T-cell (primary cell): ENCODE data around the gene STARD13. TPM values are rescaled to one million over a fixed set of nuclear protein-coding genes. Genes with fewer than 3 reads are reported as not detected.
"Not testable (repeated sequence)": the region's sequence is repeated elsewhere in the genome, so short reads cannot be mapped to it uniquely, and the experiment has no call there.

ENCODE experiments used
- ATAC-seq, 4 experiments: fragments of 200-7000 bp in 3 of 4; fragments of 150-1000 bp in 1 of 4; cut with Tn5 transposase; replicated peaks in 1 of 4; 1 replicate in 3 of 4; 2 replicates in 1 of 4; pipeline ENCODE4 v1.10.0; 2021; ENCODE audit warnings: moderate library complexity in 3 of 4, mild to moderate bottlenecking in 2 of 4, moderate number of reproducible peaks in 1 of 4
- CTCF ChIA-PET, 2 donors: fragments of 300-600 bp; sonication (Branson Sonifier 250); formaldehyde crosslinking; loops; one replicate each; lab custom pipeline; 2022; ENCODE audit warnings: antibody characterized with exemption in 2 of 2; lab: Charles Lee
- POLR2A ChIA-PET, 2 donors: fragments of 300-600 bp; sonication (Branson Sonifier 250); formaldehyde crosslinking; loops; one replicate each; lab custom pipeline; 2022; ENCODE audit warnings: antibody characterized with exemption in 2 of 2; lab: Charles Lee
- DNase-seq, 35 experiments: peaks; one replicate each; pipeline versions ENCODE4 v3.0.0 to v3.0.0-alpha.2; 2013 to 2023
- H3K27ac ChIP-seq: one replicate; pipeline ENCODE4 v1.5.1; 2013; ENCODE audit warnings: low read length
- H3K27me3 ChIP-seq, 2 experiments: replicated peaks in 1 of 2; 1 replicate in 1 of 2; 2 replicates in 1 of 2; pipeline versions ENCODE4 v1.6.1 to v1.7.0; 2013; ENCODE audit warnings: low read length in 1 of 2, mixed read lengths in 1 of 2; ENCODE audit not compliant: control insufficient read depth in 2 of 2, insufficient read depth in 2 of 2; ENCODE audit errors: extremely low read depth in 1 of 2
- H3K36me3 ChIP-seq, 2 donors: 1 replicate in 1 of 2; 2 replicates in 1 of 2; pipeline versions ENCODE4 v1.6.1 to v1.7.0; 2013; ENCODE audit warnings: low read length in 1 of 2; ENCODE audit not compliant: control insufficient read depth in 2 of 2, insufficient read depth in 1 of 2; ENCODE audit errors: extremely low read depth in 1 of 2
- H3K4me1 ChIP-seq, 2 experiments: 1 replicate in 1 of 2; 2 replicates in 1 of 2; pipeline versions ENCODE4 v1.6.1 to v1.7.0; 2013; ENCODE audit warnings: low read length in 2 of 2, mixed read lengths in 1 of 2; ENCODE audit not compliant: insufficient read depth in 2 of 2, control insufficient read depth in 1 of 2; ENCODE audit errors: extremely low read depth in 1 of 2
- H3K4me3 ChIP-seq, 2 donors: 1 replicate in 1 of 2; 2 replicates in 1 of 2; pipeline versions ENCODE4 v1.5.1 to v1.7.0; 2013; ENCODE audit warnings: mild to moderate bottlenecking in 2 of 2, low read length in 1 of 2, moderate library complexity in 1 of 2; ENCODE audit not compliant: control insufficient read depth in 1 of 2; ENCODE audit errors: extremely low read depth in 1 of 2
- H3K9me3 ChIP-seq: 2 replicates; pipeline ENCODE4 v1.7.0; 2013
- H3K27ac Mint-ChIP-seq, 2 donors: one replicate each; pipeline ENCODE4 v1.8.0; 2020 to 2021; ENCODE audit warnings: mild to moderate bottlenecking in 2 of 2, mixed read lengths in 2 of 2
- H3K27me3 Mint-ChIP-seq, 2 donors: one replicate each; pipeline ENCODE4 v1.8.0; 2021 to 2022; ENCODE audit warnings: mixed read lengths in 2 of 2
- H3K36me3 Mint-ChIP-seq: one replicate; pipeline ENCODE4 v1.8.0; 2021; ENCODE audit warnings: mixed read lengths
- H3K4me1 Mint-ChIP-seq, 3 donors: one replicate each; pipeline ENCODE4 v1.8.0; 2020 to 2022; ENCODE audit warnings: mixed read lengths in 3 of 3, mild to moderate bottlenecking in 1 of 3
- H3K4me3 Mint-ChIP-seq, 3 donors: one replicate each; pipeline ENCODE4 v1.8.0; 2020 to 2022; ENCODE audit warnings: mild to moderate bottlenecking in 3 of 3, mixed read lengths in 3 of 3, moderate library complexity in 3 of 3
- H3K9me3 Mint-ChIP-seq, 3 donors: one replicate each; pipeline ENCODE4 v1.8.0; 2020 to 2022; ENCODE audit warnings: mixed read lengths in 3 of 3
- WGBS: methylation state at CpG from one replicate; pipeline ENCODE4 v1.1.5; 2013; ENCODE audit warnings: missing lambda C conversion rate; ENCODE audit not compliant: insufficient coverage; 5-methylcytosine and 5-hydroxymethylcytosine counted together
- total RNA-seq, 35 experiments: library from RNA in 6 of 35; stranded (reverse) in 6 of 35; fragments of 120-200 nt in 1 of 35; gene quantifications; one replicate each; pipeline versions ENCODE4 v1.2.1 to v1.2.4 and lab custom pipeline; 2013 to 2026

Gene STARD13
- total RNA-seq, 5 donors from 2014 or later (not counting 1 experiment from before 2014, with no cell fraction given): 0.39 to 0.53 (median 0.44) TPM; not detected in 2

DNA sequence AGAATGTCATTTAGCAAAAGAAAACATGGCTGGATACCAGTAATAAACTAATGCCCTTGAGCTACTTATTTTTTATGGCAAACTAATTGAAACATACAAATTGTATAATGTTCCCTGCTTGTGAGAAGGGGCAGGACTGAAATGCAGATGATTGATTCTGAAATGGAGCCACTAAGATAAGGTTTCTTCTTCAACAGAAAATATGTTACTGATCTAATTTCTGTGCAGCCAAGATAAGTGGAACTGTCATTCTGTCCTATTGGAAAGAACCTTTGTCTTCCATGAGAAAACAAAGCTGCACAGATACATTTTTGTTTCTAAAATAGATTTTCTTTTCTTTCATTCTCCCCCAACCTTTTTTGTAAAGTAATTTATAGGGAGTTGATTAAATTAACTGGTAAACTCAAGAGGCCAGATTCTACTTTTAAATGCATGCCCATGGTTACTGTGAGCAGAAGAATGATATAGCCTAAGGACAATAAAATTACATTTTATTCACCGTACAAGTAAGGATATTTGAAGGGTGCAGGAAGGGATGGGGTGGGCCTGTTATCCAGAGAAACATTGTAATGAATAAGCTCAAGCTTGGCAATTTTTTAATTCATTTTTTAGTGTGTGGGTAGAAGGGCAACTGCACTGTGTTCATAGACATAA lies 39.9 kb downstream of the STARD13 start:
- H3K9me3 ChIP-seq: no peaks in the 10 kb centered on the region
- CTCF ChIA-PET: no interaction called here
- POLR2A ChIA-PET: no interaction called here
- no peaks in the 10 kb centered on the region for H3K27me3 ChIP-seq
- Mint-ChIP-seq H3K4me3 (no peak overlapping the region), H3K9me3 (no peaks in the 10 kb centered on the region), H3K4me1 (no peaks in the 10 kb centered on the region), H3K27me3 (peaks cover 0 to 13% of the 10 kb centered on the region in 2 donors), H3K36me3 (no peaks in the 10 kb centered on the region), H3K27ac (no peak overlapping the region)
- no peaks in the 10 kb centered on the region for H3K4me1 ChIP-seq
- no peaks in the 10 kb centered on the region for H3K36me3 ChIP-seq
- WGBS: no CpG with 5 or more reads among the region's 1 CpG
- no peak for ATAC-seq
- no peak for DNase-seq
- no peak overlapping the region for H3K27ac ChIP-seq
- no peak overlapping the region for H3K4me3 ChIP-seq

DNA sequence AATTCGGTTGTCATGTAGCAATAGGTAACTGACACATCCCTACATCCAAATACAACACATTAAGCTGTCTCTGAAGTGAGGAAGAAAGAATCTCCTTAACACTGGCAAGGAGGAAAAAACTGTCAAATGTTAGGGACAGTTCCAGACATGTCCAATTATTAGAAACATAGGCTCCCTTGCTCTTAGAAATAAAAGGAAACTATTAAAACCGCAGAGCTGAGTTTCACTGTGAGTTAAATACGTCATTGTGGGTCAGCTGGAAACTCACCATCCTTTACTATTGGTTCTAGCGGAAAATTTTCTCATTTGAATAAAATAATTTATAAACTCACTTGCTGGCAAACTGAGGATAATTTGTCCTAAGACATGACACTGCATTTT lies 40.7 kb downstream of the STARD13 start:
- WGBS: no CpG with 5 or more reads among the region's 4 CpGs
- Mint-ChIP-seq H3K9me3 (no peaks in the 10 kb centered on the region), H3K27me3 (peaks cover 0 to 16% of the 10 kb centered on the region in 2 donors), H3K4me3 (no peak overlapping the region), H3K4me1 (no peaks in the 10 kb centered on the region), H3K36me3 (no peaks in the 10 kb centered on the region), H3K27ac (no peak overlapping the region)
- Histone ChIP-seq H3K27me3 (no peaks in the 10 kb centered on the region), H3K9me3 (no peaks in the 10 kb centered on the region), H3K4me1 (no peaks in the 10 kb centered on the region), H3K36me3 (no peaks in the 10 kb centered on the region), H3K27ac (no peak overlapping the region), H3K4me3 (no peak overlapping the region)
- no peak for DNase-seq
- ATAC-seq: no peak
- CTCF ChIA-PET: no interaction called here
- POLR2A ChIA-PET: no interaction called here

DNA sequence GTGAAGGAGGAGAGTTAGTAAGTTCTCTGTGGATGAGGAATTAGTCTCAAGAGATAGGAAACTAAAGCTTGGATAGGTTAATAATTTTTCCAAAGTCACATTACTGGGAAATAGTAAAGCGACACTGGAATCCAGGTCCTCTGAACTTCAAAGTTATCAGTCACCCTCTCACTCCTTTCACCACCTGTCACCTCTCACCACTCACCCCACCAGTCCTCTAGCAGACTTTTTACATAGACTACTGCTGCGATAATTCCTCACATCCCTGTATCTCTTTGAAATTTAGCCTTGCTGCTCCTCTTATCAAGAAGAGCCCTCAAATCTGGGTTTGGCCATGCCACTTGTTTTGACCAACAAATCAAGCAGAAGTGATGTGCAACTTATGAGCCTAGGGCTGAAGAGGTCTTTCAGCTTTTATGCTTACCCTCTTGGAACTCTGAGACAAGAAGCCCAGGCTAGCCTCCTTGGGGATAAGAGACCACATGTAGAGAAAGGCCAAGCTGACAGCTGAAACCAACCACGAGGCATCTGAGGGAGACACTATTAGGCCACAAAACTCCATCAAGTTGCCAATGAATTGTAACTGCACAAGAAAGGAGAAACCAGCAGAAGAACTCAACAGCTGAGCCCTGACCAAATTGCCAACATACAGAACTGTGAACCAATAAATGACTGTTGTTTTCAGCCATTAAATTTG lies 41.2 kb downstream of the STARD13 start:
- H3K9me3 ChIP-seq: no peaks in the 10 kb centered on the region
- Mint-ChIP-seq H3K36me3 (no peaks in the 10 kb centered on the region), H3K27me3 (peaks cover 2 to 18% of the 10 kb centered on the region in 2 donors), H3K4me1 (no peaks in the 10 kb centered on the region), H3K27ac (no peak overlapping the region), H3K4me3 (no peak overlapping the region), H3K9me3 (no peaks in the 10 kb centered on the region)
- no peak overlapping the region for H3K27ac ChIP-seq
- no peaks in the 10 kb centered on the region for H3K27me3 ChIP-seq
- H3K4me1 ChIP-seq: no peaks in the 10 kb centered on the region
- 75% methylated on average over 2 of the region's 3 CpGs for WGBS
- H3K4me3 ChIP-seq: no peak overlapping the region
- ATAC-seq (no peak), DNase-seq (no peak)
- no peaks in the 10 kb centered on the region for H3K36me3 ChIP-seq
- CTCF ChIA-PET: interaction anchor here in 1 of 2 donors (0.5 kb wide), 1 partner anchor 25 kb away, joined by 10 read pairs; no protein-coding TSS in a partner anchor
- POLR2A ChIA-PET: interaction anchor here in 1 of 2 donors (0.6 kb wide), 1 partner anchor 478 kb away, joined by 3 read pairs; no protein-coding TSS in a partner anchor

DNA sequence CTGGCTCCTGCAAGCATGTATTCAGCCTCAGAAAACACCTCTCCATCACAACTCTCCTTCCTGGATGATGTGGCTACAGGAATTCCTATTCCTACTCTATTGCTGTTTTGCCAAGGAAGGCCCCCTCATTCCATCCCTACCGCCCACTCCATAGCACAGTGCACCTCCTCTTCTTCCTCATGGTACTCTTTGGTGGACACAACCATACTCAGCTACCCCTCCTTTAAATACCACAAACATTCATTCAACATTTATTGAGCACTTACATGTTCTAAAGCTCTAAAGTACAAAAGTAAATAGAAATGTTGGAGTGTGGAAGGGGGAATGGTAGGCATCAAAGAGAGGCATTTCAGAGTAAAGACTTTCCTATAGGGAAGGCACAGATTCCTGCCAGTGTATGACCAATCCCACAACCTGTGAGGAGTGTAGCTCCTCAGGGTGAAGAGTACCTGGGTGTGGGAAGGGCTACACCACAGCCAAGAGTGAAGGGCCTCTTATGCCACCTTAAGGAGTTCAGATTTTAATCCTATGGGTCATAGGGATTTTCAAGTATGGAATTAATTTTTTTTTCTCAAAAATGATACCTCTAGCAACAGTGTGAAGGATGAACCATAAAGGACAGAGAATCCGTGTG lies 42.5 kb downstream of the STARD13 start:
- ChIA-PET POLR2A (no interaction called here), CTCF (no interaction called here)
- no peaks in the 10 kb centered on the region for H3K36me3 Mint-ChIP-seq
- no peak for DNase-seq
- Histone ChIP-seq H3K27me3 (no peaks in the 10 kb centered on the region), H3K9me3 (no peaks in the 10 kb centered on the region), H3K4me1 (no peaks in the 10 kb centered on the region), H3K36me3 (no peaks in the 10 kb centered on the region), H3K4me3 (no peak overlapping the region), H3K27ac (no peak overlapping the region)
- ATAC-seq: no peak
- no CpG with 5 or more reads among the region's 2 CpGs for WGBS
- no peaks in the 10 kb centered on the region for H3K4me1 Mint-ChIP-seq
- no peaks in the 10 kb centered on the region for H3K9me3 Mint-ChIP-seq
- H3K4me3 Mint-ChIP-seq: no peak overlapping the region
- no peak overlapping the region for H3K27ac Mint-ChIP-seq
- H3K27me3 Mint-ChIP-seq: peaks cover 2 to 15% of the 10 kb centered on the region in 2 donors

DNA sequence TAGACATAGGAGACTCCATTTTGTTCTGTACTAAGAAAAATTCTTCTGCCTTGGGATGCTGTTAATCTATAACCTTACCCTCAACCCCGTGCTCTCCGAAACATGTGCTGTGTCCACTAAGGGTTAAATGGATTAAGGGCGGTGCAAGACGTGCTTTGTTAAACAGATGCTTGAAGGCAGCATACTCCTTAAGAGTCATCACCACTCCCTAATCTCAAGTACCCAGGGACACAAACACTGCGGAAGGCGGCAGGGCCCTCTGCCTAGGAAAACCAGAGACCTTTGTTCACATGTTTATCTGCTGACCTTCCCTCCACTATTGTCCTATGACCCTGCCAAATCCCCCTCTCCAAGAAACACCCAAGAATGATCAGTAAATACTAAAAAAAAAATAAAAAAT lies 43.2 kb downstream of the STARD13 start:
- H3K27me3 ChIP-seq, DNase-seq, H3K4me3 ChIP-seq, CTCF ChIA-PET, H3K36me3 ChIP-seq, H3K4me1 Mint-ChIP-seq, H3K9me3 Mint-ChIP-seq, POLR2A ChIA-PET, H3K27ac Mint-ChIP-seq, H3K9me3 ChIP-seq, ATAC-seq, H3K4me3 Mint-ChIP-seq, H3K4me1 ChIP-seq, H3K27ac ChIP-seq, H3K36me3 Mint-ChIP-seq: not testable (repeated sequence)
- no CpG with 5 or more reads among the region's 6 CpGs for WGBS
- H3K27me3 Mint-ChIP-seq: peaks cover 2 to 17% of the 10 kb centered on the region in 2 donors

DNA sequence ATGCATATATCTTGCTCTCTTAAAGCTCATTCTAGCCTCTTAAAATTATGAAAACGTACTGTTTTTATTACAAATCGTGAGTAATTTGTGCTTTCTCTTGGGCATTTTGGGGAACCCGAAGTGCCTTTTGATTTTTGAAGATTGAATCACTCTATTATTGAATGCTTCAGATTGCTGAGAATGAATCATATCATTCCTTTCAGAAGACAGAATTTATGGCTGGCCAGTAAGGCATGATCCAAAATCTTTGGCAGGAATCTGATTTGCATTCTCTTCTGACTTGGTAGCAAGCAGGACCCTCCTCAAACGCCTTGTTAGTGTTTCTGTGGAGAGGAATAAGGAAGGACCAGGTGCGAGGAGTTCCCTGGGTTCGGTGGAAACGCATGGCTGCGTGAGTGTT lies 49.5 kb downstream of the STARD13 start:
- H3K9me3 ChIP-seq: no peaks in the 10 kb centered on the region
- H3K36me3 Mint-ChIP-seq: peaks cover 4% of the 10 kb centered on the region
- ChIA-PET POLR2A (no interaction called here), CTCF (no interaction called here)
- no peaks in the 10 kb centered on the region for H3K27me3 ChIP-seq
- H3K9me3 Mint-ChIP-seq: peaks cover 9 to 16% (median 11%) of the 10 kb centered on the region in 3 donors
- no peak overlapping the region for H3K4me3 ChIP-seq
- H3K36me3 ChIP-seq: no peaks in the 10 kb centered on the region
- no peak for DNase-seq
- H3K27ac Mint-ChIP-seq: no peak overlapping the region
- H3K4me3 Mint-ChIP-seq: no peak overlapping the region
- no peaks in the 10 kb centered on the region for H3K4me1 Mint-ChIP-seq
- WGBS: 55% methylated on average over 2 of the region's 8 CpGs
- H3K27ac ChIP-seq: no peak overlapping the region
- ATAC-seq: no peak
- H3K27me3 Mint-ChIP-seq: peaks cover 5 to 9% of the 10 kb centered on the region in 2 donors
- no peaks in the 10 kb centered on the region for H3K4me1 ChIP-seq
